HG03095 (cell line): Measurements from ENCODE around the gene KYAT1.

ENCODE experiments used
- ATAC-seq: cut with Tn5 transposase; IDR thresholded peaks from one replicate; pipeline ENCODE4 v1.9.1; 2021; ENCODE audit warnings: moderate library complexity; ENCODE audit not compliant: unreplicated experiment

KYAT1 gene

DNA sequence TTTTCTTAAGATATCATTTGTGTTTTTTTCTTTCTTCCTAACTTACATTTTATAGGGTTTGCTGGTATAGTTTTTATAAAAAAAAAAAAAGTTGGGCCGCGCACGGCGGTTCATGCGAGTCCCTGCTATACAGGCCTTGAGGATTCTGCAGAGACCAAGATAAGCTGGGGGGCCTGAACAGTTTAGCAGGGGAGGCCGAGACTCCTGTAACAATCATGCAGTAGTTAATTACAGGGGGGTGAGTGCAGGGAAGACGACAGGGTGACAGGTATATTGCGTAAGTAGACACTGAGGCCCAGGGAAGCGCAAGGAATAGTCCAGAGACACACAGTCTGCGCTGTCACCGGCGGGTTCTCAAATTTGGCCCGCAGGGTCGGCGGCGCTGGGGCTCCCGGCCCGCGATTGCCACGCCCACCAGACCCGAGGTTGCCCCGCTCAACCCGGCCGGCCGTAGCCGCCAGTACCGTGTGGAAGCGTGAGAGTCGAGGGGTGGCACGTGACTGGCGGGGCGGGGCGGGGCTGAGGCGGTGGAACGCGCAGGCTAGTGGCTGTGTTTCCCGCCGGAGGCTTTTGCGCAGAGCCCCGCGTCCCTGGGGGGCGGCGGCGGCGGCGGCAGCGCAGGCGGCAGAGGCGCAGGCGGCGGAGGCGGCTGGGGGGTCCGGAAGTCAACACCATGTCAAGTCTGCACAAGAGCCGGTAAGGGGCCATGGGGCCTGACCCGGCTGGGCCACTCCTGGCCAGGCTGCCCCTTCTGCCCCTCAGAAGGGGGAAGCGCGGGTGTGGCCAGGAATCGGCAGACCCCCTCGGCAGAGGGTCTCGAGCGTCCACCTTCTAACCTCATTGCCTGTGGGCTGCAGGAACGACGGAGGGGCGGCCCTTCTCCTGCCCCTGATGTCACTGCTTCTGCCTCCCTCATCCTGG is 94.8 kb downstream of the KYAT1 start, which contains the start of gene TBC1D13:
Gene TBC1D13 (plus strand): TSS at position 573 of the 921 bp plus-strand sequence. CDS start 101 bp downstream, at position 674.
- no peak for ATAC-seq

- ATAC-seq = no peak
Measured at GRCh38 chr9:128785427-128785826, 96.3 kb downstream of the KYAT1 start.
